Adipocyte (in vitro differentiated cells): ENCODE measurements around the gene ABHD2.
"Not testable (repeated sequence)": the region's sequence is repeated elsewhere in the genome, so short reads cannot be mapped to it uniquely, and the experiment has no call there.

ENCODE experiments used
- DNase-seq: peaks from one replicate; pipeline ENCODE4 v3.0.0-alpha.2; 2015; ENCODE audit warnings: low read depth
- H3K27me3 ChIP-seq: replicated peaks from 2 replicates; pipeline ENCODE4 v1.7.0; 2013; ENCODE audit warnings: mild to moderate bottlenecking, low read length, moderate library complexity; ENCODE audit not compliant: control insufficient read depth, insufficient read depth
- H3K36me3 ChIP-seq: 2 replicates; pipeline ENCODE4 v1.7.0; 2013; ENCODE audit warnings: low read length, mild to moderate bottlenecking, moderate library complexity; ENCODE audit not compliant: control insufficient read depth, insufficient read depth, severe bottlenecking
- H3K4me1 ChIP-seq: 2 replicates; pipeline ENCODE4 v1.7.0; 2013; ENCODE audit warnings: mild to moderate bottlenecking, low read length, moderate library complexity; ENCODE audit not compliant: control insufficient read depth, insufficient read depth
- H3K4me3 ChIP-seq: 2 replicates; pipeline ENCODE4 v1.7.0; 2013; ENCODE audit warnings: mild to moderate bottlenecking, low read length, moderate library complexity
- H3K9ac ChIP-seq: 2 replicates; pipeline ENCODE4 v1.7.0; 2013; ENCODE audit warnings: mild to moderate bottlenecking, low read length, moderate library complexity
- H3K9me3 ChIP-seq: 2 replicates; pipeline ENCODE4 v1.7.0; 2013; ENCODE audit warnings: mild to moderate bottlenecking, low read length, moderate library complexity; ENCODE audit not compliant: control insufficient read depth

Gene ABHD2

GRCh38 chr15:89125088-89125826 lies 37.0 kb downstream of the ABHD2 start:
- H3K36me3 ChIP-seq: peaks cover 24% of the 10 kb centered on the region

GRCh38 chr15:89126009-89126408 lies 37.8 kb downstream of the ABHD2 start:
- no peak overlapping the region for H3K4me3 ChIP-seq
- peaks cover 31% of the 10 kb centered on the region for H3K36me3 ChIP-seq

More at GRCh38 chr15:89125088-89125826, 37.0 kb downstream of the ABHD2 start:
- DNase-seq: no peak
- no peak overlapping the region for H3K4me3 ChIP-seq
- H3K9ac ChIP-seq: peak overlapping the region; percentile 36
- no peaks in the 10 kb centered on the region for H3K27me3 ChIP-seq
- H3K9me3 ChIP-seq: no peaks in the 10 kb centered on the region
- H3K4me1 ChIP-seq: peaks cover 64% of the 10 kb centered on the region

GRCh38 chr15:89127054-89127702 lies 38.9 kb downstream of the ABHD2 start:
- DNase-seq: no peak
- H3K36me3 ChIP-seq: peaks cover 35% of the 10 kb centered on the region
- H3K9me3 ChIP-seq: no peaks in the 10 kb centered on the region
- no peaks in the 10 kb centered on the region for H3K27me3 ChIP-seq
- H3K4me3 ChIP-seq: no peak overlapping the region
- H3K4me1 ChIP-seq: peaks cover 52% of the 10 kb centered on the region
- H3K9ac ChIP-seq: no peak overlapping the region

More at GRCh38 chr15:89126009-89126408, 37.8 kb downstream of the ABHD2 start:
- Histone ChIP-seq H3K9ac (peak overlapping the region; percentile 36), H3K27me3 (no peaks in the 10 kb centered on the region), H3K4me1 (peaks cover 58% of the 10 kb centered on the region), H3K9me3 (no peaks in the 10 kb centered on the region)
- DNase-seq: no peak

- no peaks in the 10 kb centered on the region for H3K9me3 ChIP-seq
- no peaks in the 10 kb centered on the region for H3K27me3 ChIP-seq
- H3K9ac ChIP-seq: no peak overlapping the region
- DNase-seq: no peak
- H3K36me3 ChIP-seq: peaks cover 26% of the 10 kb centered on the region
- H3K4me1 ChIP-seq: peaks cover 44% of the 10 kb centered on the region
- H3K4me3 ChIP-seq: no peak overlapping the region
Observed at GRCh38 chr15:89128320-89129122, 40.3 kb downstream of the ABHD2 start.

GRCh38 chr15:89129123-89129815 lies 41.0 kb downstream of the ABHD2 start:
- Histone ChIP-seq H3K9ac (no peak overlapping the region), H3K4me3 (no peak overlapping the region), H3K36me3 (peaks cover 26% of the 10 kb centered on the region), H3K9me3 (no peaks in the 10 kb centered on the region), H3K27me3 (no peaks in the 10 kb centered on the region), H3K4me1 (peaks cover 37% of the 10 kb centered on the region)
- DNase-seq: peak; percentile 63

- H3K9ac ChIP-seq: no peak overlapping the region
- no peak overlapping the region for H3K4me3 ChIP-seq
- H3K36me3 ChIP-seq: peaks cover 26% of the 10 kb centered on the region
- H3K4me1 ChIP-seq: peaks cover 34% of the 10 kb centered on the region
- no peaks in the 10 kb centered on the region for H3K27me3 ChIP-seq
- DNase-seq: no peak
- H3K9me3 ChIP-seq: no peaks in the 10 kb centered on the region
Observed at GRCh38 chr15:89129816-89130134, 41.5 kb downstream of the ABHD2 start.

- Histone ChIP-seq H3K4me3 (no peak overlapping the region), H3K9me3 (no peaks in the 10 kb centered on the region), H3K9ac (no peak overlapping the region), H3K36me3 (peaks cover 26% of the 10 kb centered on the region), H3K27me3 (no peaks in the 10 kb centered on the region), H3K4me1 (peaks cover 32% of the 10 kb centered on the region)
- no peak for DNase-seq
Observed at GRCh38 chr15:89130201-89130600, 41.9 kb downstream of the ABHD2 start.

GRCh38 chr15:89131731-89132130 lies 43.5 kb downstream of the ABHD2 start:
- H3K4me1 ChIP-seq: peaks cover 32% of the 10 kb centered on the region
- H3K9ac ChIP-seq: no peak overlapping the region
- no peak for DNase-seq
- peaks cover 21% of the 10 kb centered on the region for H3K36me3 ChIP-seq
- no peaks in the 10 kb centered on the region for H3K27me3 ChIP-seq
- no peaks in the 10 kb centered on the region for H3K9me3 ChIP-seq
- no peak overlapping the region for H3K4me3 ChIP-seq

- Histone ChIP-seq H3K9ac (no peak overlapping the region), H3K4me3 (no peak overlapping the region), H3K36me3 (peaks cover 21% of the 10 kb centered on the region), H3K4me1 (peaks cover 41% of the 10 kb centered on the region), H3K27me3 (no peaks in the 10 kb centered on the region), H3K9me3 (no peaks in the 10 kb centered on the region)
- DNase-seq: no peak
Observed at GRCh38 chr15:89132611-89133507, 44.6 kb downstream of the ABHD2 start.

GRCh38 chr15:89135387-89136077 lies 47.3 kb downstream of the ABHD2 start:
- not testable (repeated sequence) for H3K27me3 ChIP-seq, H3K9me3 ChIP-seq, H3K4me3 ChIP-seq, DNase-seq, H3K36me3 ChIP-seq
- Histone ChIP-seq H3K4me1 (peaks cover 53% of the 10 kb centered on the region), H3K9ac (peak overlapping the region; percentile 42)
